ENCODE results near the gene MED13. TPM values are rescaled to one million over a fixed set of nuclear protein-coding genes. Genes with fewer than 3 reads are reported as not detected.
A peak's percentile ranks its signal among the peaks of the same experiment; 100 is the strongest.
"Not testable (repeated sequence)": the region's sequence is repeated elsewhere in the genome, so short reads cannot be mapped to it uniquely, and the experiment has no call there.

MED13 gene
- total and polyA plus RNA-seq, 11 donors = 5.6 to 59.1 (median 38.9) TPM

- WGBS, 4 donors = 12 to 17% (median 13%) methylated on average over 4 of the region's 4 CpGs
- Histone ChIP-seq H3K9me3 (no peaks in the 10 kb centered on the region), H3K4me1 (peaks cover 0 to 18% (median 13%) of the 10 kb centered on the region in 12 donors), H3K4me3 (peak overlapping the region; percentile 59 to 85 (median 76)), H3K36me3 (peaks cover 0 to 37% (median 31%) of the 10 kb centered on the region in 9 donors), H3K27me3 (no peaks in the 10 kb centered on the region), H3K27ac (peak overlapping the region; percentile 43 to 89 (median 82))
- TF ChIP-seq CTCF (IDR thresholded peaks at IDR 0.05) (no peak), POLR2A (IDR thresholded peaks at IDR 0.05) (no peak)
- ATAC-seq (peak in 3 of 4 donors; percentile 19 to 35 (median 34)), DNase-seq (no peak)
- intact Hi-C loops (cut with DNase I) = loop anchor here in 5 of 10 donors (2.0 to 10.0 kb wide), 3 partner anchors 62 to 140 kb away; partner anchors contain the start of genes MED13 (in 5 of the 5) and BRIP1 (in 1 of the 5)
Observed at GRCh38 chr17:61926826-61927207, 138.3 kb downstream of the MED13 start.

GRCh38 chr17:61915162-61915561, 149.9 kb downstream of the MED13 start:
- H3K27ac ChIP-seq; H3K9me3 ChIP-seq; H3K4me1 ChIP-seq; intact Hi-C loops (cut with DNase I); DNase-seq; H3K4me3 ChIP-seq; ATAC-seq; H3K27me3 ChIP-seq: not testable (repeated sequence)
- WGBS, 4 donors = 95 to 98% (median 96%) methylated on average over 15 of the region's 15 CpGs
- H3K36me3 ChIP-seq = peaks cover 2 to 81% (median 65%) of the 10 kb centered on the region in 9 donors

GRCh38 chr17:61908292-61909037, 156.6 kb downstream of the MED13 start:
- Histone ChIP-seq H3K27ac (no peak overlapping the region), H3K9me3 (no peaks in the 10 kb centered on the region), H3K4me1 (no peaks in the 10 kb centered on the region), H3K4me3 (no peak overlapping the region), H3K36me3 (peaks cover 2 to 99% (median 86%) of the 10 kb centered on the region in 9 donors), H3K27me3 (no peaks in the 10 kb centered on the region)
- WGBS, 4 donors = 89 to 97% (median 93%) methylated on average over 7 of the region's 7 CpGs
- ATAC-seq (no peak), DNase-seq (no peak)
- intact Hi-C loops (cut with DNase I) = no loop called here
- no peak for TF ChIP-seq CTCF (IDR thresholded peaks at IDR 0.05)
- no peak for TF ChIP-seq POLR2A (IDR thresholded peaks at IDR 0.05)

- no peak for DNase-seq
- Histone ChIP-seq H3K27ac (no peak overlapping the region), H3K4me1 (no peaks in the 10 kb centered on the region), H3K4me3 (no peak overlapping the region), H3K9me3 (no peaks in the 10 kb centered on the region), H3K27me3 (no peaks in the 10 kb centered on the region), H3K36me3 (peaks cover 2 to 100% (median 92%) of the 10 kb centered on the region in 9 donors)
- WGBS, 4 donors = 94 to 96% (median 95%) methylated on average over 5 of the region's 5 CpGs
- TF ChIP-seq CTCF (IDR thresholded peaks at IDR 0.05) (no peak), POLR2A (IDR thresholded peaks at IDR 0.05) (no peak)
- intact Hi-C loops (cut with DNase I) = no loop called here
- ATAC-seq = no peak
Observed at GRCh38 chr17:61907361-61907760, 157.7 kb downstream of the MED13 start.
